Stimulated activated naive CD8-positive, alpha-beta T cell treated with anti-CD3 and anti-CD28 coated beads, Interleukin-15, amount 100 ng/mL, for 72 hours (primary cell): Measurements from ENCODE around the gene SLC23A2.
"Not testable (repeated sequence)": the region's sequence is repeated elsewhere in the genome, so short reads cannot be mapped to it uniquely, and the experiment has no call there.

Source experiments
- ATAC-seq: fragments of 150-1000 bp; cut with Tn5 transposase; 2 replicates; pipeline ENCODE4 v1.10.0; 2021; ENCODE audit warnings: mild to moderate bottlenecking, moderate library complexity
- DNase-seq, 2 donors: peaks; one replicate each; pipeline ENCODE4 v3.0.0; 2021 to 2022
- H3K27ac Mint-ChIP-seq, 2 donors: one replicate each; pipeline ENCODE4 v1.8.0; 2022; ENCODE audit warnings: mild to moderate bottlenecking in 2 of 2, mixed read lengths in 2 of 2, moderate library complexity in 2 of 2
- H3K27me3 Mint-ChIP-seq: one replicate; pipeline ENCODE4 v1.8.0; 2022; ENCODE audit warnings: mixed read lengths
- H3K4me1 Mint-ChIP-seq: one replicate; pipeline ENCODE4 v1.8.0; 2022; ENCODE audit warnings: mild to moderate bottlenecking, mixed read lengths
- H3K4me3 Mint-ChIP-seq, 2 donors: one replicate each; pipeline ENCODE4 v1.8.0; 2022; ENCODE audit warnings: mild to moderate bottlenecking in 2 of 2, mixed read lengths in 2 of 2, moderate library complexity in 1 of 2
- H3K9me3 Mint-ChIP-seq, 2 donors: one replicate each; pipeline ENCODE4 v1.8.0; 2022; ENCODE audit warnings: mixed read lengths in 2 of 2

Gene SLC23A2

GRCh38 chr20:4936392-4936850 is 64.9 kb downstream of the SLC23A2 start:
- Mint-ChIP-seq H3K4me3 (no peak overlapping the region), H3K27ac (peak overlapping the region in 1 of 2 donors; percentile 82), H3K27me3 (no peaks in the 10 kb centered on the region), H3K9me3 (no peaks in the 10 kb centered on the region), H3K4me1 (peaks cover 6% of the 10 kb centered on the region)
- ATAC-seq, result no peak
- no peak for DNase-seq

- ATAC-seq, result no peak
- Mint-ChIP-seq H3K27ac (no peak overlapping the region), H3K9me3 (no peaks in the 10 kb centered on the region), H3K4me1 (peaks cover 7% of the 10 kb centered on the region), H3K27me3 (no peaks in the 10 kb centered on the region), H3K4me3 (no peak overlapping the region)
- DNase-seq, result no peak
These were observed 69.2 kb downstream of the SLC23A2 start for GRCh38 chr20:4932061-4932460.

DNA sequence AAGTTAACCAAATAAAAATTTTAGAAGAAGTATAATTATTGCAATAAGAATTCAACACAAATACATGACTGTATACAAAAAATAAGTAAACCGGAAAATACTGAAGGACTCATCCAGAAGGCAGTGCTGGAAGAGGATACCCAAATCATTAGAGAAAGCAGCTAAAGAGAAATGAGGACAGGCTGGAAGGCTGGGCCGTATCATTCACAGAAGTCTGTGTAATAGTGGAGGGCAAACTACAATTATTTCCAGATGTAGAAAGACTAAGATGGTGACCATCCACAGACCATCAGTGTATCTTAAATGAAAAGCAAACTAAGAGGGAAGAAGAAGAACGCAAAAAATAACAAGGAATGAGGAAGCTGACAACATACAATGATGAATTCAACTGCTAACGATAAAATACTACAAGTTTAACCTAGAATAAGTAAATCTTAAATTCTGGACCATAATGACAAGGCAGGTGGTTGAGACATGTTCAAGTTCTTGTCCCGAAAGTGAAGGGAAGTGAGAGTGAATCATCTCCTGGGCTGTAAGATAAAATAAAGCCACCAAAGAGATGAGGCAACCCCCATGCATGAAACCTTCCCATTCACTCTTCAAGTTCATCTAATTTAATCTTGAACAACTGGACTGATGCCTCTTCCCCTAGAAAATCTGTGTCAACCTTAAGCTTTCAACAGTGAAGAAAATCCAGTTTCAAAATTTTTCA is 71.5 kb downstream of the SLC23A2 start:
- ATAC-seq, result no peak

DNA sequence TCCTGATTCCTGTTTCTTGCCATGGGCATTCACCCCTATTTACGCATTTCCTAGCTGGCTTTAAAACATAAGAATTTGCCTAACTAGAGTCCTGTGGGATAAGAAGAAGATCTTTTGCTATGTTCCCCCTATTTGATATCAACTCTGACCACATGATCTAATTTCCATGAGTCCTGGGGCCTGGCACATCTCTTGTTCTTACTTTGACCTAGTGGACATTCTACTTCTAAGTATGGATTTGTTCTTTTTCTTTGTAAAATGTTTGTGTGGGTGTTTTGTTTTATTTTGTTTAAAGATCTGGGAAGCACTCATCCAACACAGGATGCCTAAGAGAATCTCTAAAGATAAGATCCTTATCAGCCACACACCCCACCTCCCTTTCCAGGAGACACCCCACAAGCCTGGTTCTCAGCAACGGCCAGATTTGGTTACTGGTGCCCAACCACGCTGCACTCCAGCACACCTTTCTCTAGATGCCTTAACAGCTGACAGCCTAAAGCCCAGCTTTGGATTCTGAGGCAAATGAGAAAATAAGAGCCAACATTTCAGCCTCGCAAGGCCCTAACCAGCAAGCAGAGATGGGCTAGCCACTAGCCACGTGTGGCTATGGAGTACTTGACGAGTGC is 74.7 kb downstream of the SLC23A2 start:
- DNase-seq (no peak), ATAC-seq (no peak)
- no peaks in the 10 kb centered on the region for H3K9me3 Mint-ChIP-seq
- H3K27ac Mint-ChIP-seq, result peak overlapping the region in 1 of 2 donors; percentile 9
- peaks cover 14% of the 10 kb centered on the region for H3K4me1 Mint-ChIP-seq
- H3K27me3 Mint-ChIP-seq, result no peaks in the 10 kb centered on the region
- H3K4me3 Mint-ChIP-seq, result no peak overlapping the region

More for the DNA sequence above, 71.5 kb downstream of the SLC23A2 start:
- H3K9me3 Mint-ChIP-seq, result no peaks in the 10 kb centered on the region
- H3K4me1 Mint-ChIP-seq, result peaks cover 7% of the 10 kb centered on the region
- H3K27ac Mint-ChIP-seq, result peak overlapping the region in 1 of 2 donors; percentile 6
- no peak overlapping the region for H3K4me3 Mint-ChIP-seq
- DNase-seq, result no peak
- H3K27me3 Mint-ChIP-seq, result no peaks in the 10 kb centered on the region

DNA sequence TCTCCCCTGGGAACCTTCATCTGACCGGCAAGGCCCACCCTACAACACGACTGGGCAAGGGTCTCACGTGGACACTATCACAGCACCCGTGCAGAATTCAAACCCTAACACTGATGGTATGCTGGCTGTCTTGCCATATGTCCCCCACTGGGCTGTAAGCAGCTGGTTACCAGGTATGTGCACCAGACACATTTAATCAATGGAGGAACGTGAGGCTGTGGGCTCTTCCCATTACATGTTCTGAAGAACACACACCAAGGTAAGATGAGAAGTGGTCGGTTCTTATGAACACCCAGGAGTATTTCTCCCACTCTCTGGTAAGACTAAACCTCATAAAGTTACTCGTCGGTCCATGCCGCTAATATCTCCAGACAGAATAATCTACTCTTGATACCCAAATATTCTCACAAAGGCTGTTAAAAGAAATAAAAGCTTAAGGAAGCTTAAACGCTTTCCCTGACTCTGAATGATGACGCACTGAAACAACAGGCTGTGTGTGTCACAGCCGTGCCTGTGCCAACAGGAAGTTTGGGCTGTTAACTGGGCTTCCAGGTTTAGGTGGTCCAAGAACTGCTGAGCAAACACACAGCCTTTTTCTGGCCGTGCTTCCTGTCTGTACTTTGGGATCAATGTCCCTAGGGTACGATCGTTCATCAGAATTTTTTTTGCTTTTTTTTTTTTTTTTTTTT is 75.3 kb downstream of the SLC23A2 start:
- Mint-ChIP-seq H3K4me1 (peaks cover 14% of the 10 kb centered on the region), H3K9me3 (no peaks in the 10 kb centered on the region), H3K27ac (no peak overlapping the region), H3K4me3 (no peak overlapping the region), H3K27me3 (no peaks in the 10 kb centered on the region)
- DNase-seq, result no peak
- ATAC-seq, result no peak

DNA sequence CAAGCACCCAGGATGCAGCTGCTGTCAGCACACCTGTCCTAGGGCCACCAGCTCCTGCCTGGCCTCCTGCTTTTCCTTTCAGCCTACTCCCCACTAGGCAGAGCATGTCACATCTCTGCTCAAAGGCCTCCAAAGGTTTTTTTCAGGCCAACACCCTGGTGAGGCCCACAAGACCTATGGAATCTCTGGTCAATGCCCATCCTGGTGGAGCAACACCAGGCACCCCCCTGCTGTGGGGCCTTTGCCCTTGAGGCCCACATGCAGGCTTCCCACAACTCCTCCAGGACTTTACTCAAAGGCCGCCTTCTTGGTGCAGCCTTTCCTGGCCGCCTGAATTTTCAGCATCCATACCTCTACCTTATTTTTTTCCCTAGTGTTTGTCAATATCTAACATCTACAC is 76.9 kb downstream of the SLC23A2 start:
- no peaks in the 10 kb centered on the region for H3K9me3 Mint-ChIP-seq
- H3K4me1 Mint-ChIP-seq, result peaks cover 17% of the 10 kb centered on the region
- H3K27ac Mint-ChIP-seq, result peak overlapping the region in 1 of 2 donors; percentile 85
- ATAC-seq (no peak), DNase-seq (no peak)
- H3K27me3 Mint-ChIP-seq, result no peaks in the 10 kb centered on the region
- no peak overlapping the region for H3K4me3 Mint-ChIP-seq

GRCh38 chr20:4924032-4924431 is 77.3 kb downstream of the SLC23A2 start:
- Mint-ChIP-seq H3K9me3 (no peaks in the 10 kb centered on the region), H3K27ac (peak overlapping the region; percentile 78 to 85), H3K4me3 (no peak overlapping the region), H3K4me1 (peaks cover 19% of the 10 kb centered on the region), H3K27me3 (no peaks in the 10 kb centered on the region)
- no peak for ATAC-seq
- DNase-seq, result no peak

GRCh38 chr20:4922186-4922585 is 79.1 kb downstream of the SLC23A2 start:
- Mint-ChIP-seq H3K4me3 (no peak overlapping the region), H3K27ac (no peak overlapping the region), H3K4me1 (peaks cover 12% of the 10 kb centered on the region), H3K27me3 (no peaks in the 10 kb centered on the region), H3K9me3 (no peaks in the 10 kb centered on the region)
- DNase-seq (no peak), ATAC-seq (no peak)

DNA sequence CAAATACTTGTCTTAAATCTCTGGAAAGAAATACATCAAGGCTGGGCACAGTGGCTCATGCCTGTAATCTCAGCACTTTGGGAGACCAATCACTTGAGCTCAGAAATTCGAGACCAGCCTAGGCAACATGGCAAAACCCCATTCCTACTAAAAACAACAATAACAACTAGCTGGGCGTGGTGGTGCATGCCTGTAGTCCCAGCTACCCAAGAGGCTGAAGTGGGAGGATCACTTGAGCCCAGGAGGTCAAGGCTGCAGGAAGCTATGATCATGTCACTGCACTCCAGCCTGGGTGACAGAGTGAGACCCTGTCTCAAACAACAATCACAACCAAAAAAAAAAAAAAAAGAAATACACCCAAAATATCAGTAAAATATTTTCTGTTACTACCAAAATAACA is 80.0 kb downstream of the SLC23A2 start:
- H3K4me1 Mint-ChIP-seq, result peaks cover 16% of the 10 kb centered on the region
- not testable (repeated sequence) for H3K4me3 Mint-ChIP-seq, H3K9me3 Mint-ChIP-seq, H3K27me3 Mint-ChIP-seq, H3K27ac Mint-ChIP-seq, DNase-seq, ATAC-seq

DNA sequence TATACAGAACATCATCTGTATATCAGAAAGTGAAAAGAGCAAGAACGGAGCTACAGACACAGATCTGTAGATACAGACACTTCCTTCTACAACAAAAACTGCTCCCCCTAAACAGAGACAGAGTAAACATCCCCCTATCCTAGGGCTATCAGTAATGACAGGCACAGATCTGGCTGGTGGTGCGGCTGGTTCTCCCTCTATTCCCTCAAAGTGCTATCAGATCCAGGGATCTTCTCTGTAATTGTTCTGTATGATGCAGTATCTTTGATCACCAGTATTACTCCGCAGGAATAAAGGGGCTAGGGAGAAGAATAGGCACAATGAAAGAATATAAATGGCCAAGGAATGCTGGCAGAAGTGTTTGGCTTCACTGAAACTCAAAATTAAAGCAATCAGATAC is 80.7 kb downstream of the SLC23A2 start:
- Mint-ChIP-seq H3K27me3 (no peaks in the 10 kb centered on the region), H3K9me3 (no peaks in the 10 kb centered on the region), H3K4me3 (no peak overlapping the region), H3K27ac (no peak overlapping the region), H3K4me1 (peaks cover 16% of the 10 kb centered on the region)
- ATAC-seq (no peak), DNase-seq (no peak)

GRCh38 chr20:4920131-4920530 is 81.2 kb downstream of the SLC23A2 start:
- no peaks in the 10 kb centered on the region for H3K9me3 Mint-ChIP-seq
- ATAC-seq (no peak), DNase-seq (no peak)
- no peaks in the 10 kb centered on the region for H3K27me3 Mint-ChIP-seq
- peaks cover 16% of the 10 kb centered on the region for H3K4me1 Mint-ChIP-seq
- H3K27ac Mint-ChIP-seq, result no peak overlapping the region
- no peak overlapping the region for H3K4me3 Mint-ChIP-seq

GRCh38 chr20:4919047-4919704 is 82.1 kb downstream of the SLC23A2 start:
- Mint-ChIP-seq H3K4me3 (no peak overlapping the region), H3K27ac (peak overlapping the region in 1 of 2 donors; percentile 51), H3K27me3 (no peaks in the 10 kb centered on the region), H3K4me1 (peaks cover 13% of the 10 kb centered on the region), H3K9me3 (no peaks in the 10 kb centered on the region)
- ATAC-seq (no peak), DNase-seq (no peak)

DNA sequence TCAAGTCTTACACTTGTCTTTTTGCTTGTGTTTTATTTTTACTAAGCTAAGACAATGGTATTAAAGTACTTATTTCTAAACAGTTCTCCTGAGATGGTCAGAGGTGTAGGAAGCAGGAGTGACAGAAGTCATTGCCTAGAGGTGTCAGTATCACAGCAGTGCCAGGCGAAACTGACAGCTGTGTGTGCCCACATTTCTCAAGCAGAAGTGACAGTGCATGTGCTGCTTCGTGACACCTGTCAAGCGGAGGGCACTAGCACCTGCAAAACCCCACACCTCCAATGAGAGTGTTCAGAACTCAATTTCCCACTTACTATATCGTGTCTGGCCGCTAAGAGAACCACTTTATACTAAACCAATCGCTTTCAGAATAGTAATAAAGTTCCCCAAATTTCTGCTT is 82.8 kb downstream of the SLC23A2 start:
- DNase-seq (no peak), ATAC-seq (no peak)
- Mint-ChIP-seq H3K9me3 (no peaks in the 10 kb centered on the region), H3K27me3 (no peaks in the 10 kb centered on the region), H3K27ac (no peak overlapping the region), H3K4me3 (no peak overlapping the region), H3K4me1 (peaks cover 9% of the 10 kb centered on the region)

- no peaks in the 10 kb centered on the region for H3K27me3 Mint-ChIP-seq
- no peak overlapping the region for H3K4me3 Mint-ChIP-seq
- no peaks in the 10 kb centered on the region for H3K9me3 Mint-ChIP-seq
- H3K27ac Mint-ChIP-seq, result peak overlapping the region in 1 of 2 donors; percentile 42
- no peak for DNase-seq
- ATAC-seq, result no peak
- H3K4me1 Mint-ChIP-seq, result peaks cover 20% of the 10 kb centered on the region
These were observed 84.1 kb downstream of the SLC23A2 start for GRCh38 chr20:4916971-4917881.

DNA sequence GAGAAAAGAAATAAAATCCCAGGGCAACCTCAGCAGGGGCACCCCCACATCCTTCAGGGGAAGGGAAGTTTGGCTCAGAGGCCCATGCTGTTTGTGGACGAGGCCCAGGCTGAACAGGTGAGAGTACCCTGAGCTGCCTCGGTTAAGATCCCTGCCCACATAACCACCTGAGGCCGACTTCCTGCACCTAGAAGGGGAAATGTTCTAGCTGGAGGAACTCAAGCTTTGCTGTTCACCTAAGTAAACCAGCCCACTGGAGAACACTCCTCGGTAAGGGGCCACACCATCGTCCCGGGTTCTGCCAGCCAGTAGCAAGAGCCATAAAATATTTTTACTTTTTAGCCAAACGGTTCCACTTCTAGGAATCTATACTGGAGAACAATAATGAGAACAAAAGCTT is 88.2 kb downstream of the SLC23A2 start:
- H3K9me3 Mint-ChIP-seq, result no peaks in the 10 kb centered on the region
- H3K4me3 Mint-ChIP-seq, result no peak overlapping the region
- H3K4me1 Mint-ChIP-seq, result peaks cover 18% of the 10 kb centered on the region
- ATAC-seq (no peak), DNase-seq (no peak)
- H3K27ac Mint-ChIP-seq, result no peak overlapping the region
- no peaks in the 10 kb centered on the region for H3K27me3 Mint-ChIP-seq
